Esophagus muscularis mucosa (tissue), 3 donors: ENCODE results near the gene FAM131C.

Source experiments
- CTCF ChIP-seq, 3 experiments: fragments of 200-600 bp in 2 of 3; fragments of 450-650 bp in 1 of 3; sonication (generic) in 2 of 3; IDR thresholded peaks; one replicate each; pipeline ENCODE4 v1.5.1; 2017 to 2019; ENCODE audit warnings: antibody characterized with exemption in 3 of 3, mild to moderate bottlenecking in 2 of 3, moderate library complexity in 1 of 3
- POLR2A ChIP-seq: fragments of 450-650 bp; IDR thresholded peaks from one replicate; pipeline ENCODE4 v1.6.1; 2017; ENCODE audit warnings: antibody characterized with exemption, moderate library complexity, mild to moderate bottlenecking, low read depth
- POLR2AphosphoS5 ChIP-seq, 2 donors: sonication (generic); formaldehyde crosslinking; IDR thresholded peaks; one replicate each; pipeline ENCODE4 v1.6.1; 2017; ENCODE audit warnings: antibody characterized with exemption in 2 of 2

DNA sequence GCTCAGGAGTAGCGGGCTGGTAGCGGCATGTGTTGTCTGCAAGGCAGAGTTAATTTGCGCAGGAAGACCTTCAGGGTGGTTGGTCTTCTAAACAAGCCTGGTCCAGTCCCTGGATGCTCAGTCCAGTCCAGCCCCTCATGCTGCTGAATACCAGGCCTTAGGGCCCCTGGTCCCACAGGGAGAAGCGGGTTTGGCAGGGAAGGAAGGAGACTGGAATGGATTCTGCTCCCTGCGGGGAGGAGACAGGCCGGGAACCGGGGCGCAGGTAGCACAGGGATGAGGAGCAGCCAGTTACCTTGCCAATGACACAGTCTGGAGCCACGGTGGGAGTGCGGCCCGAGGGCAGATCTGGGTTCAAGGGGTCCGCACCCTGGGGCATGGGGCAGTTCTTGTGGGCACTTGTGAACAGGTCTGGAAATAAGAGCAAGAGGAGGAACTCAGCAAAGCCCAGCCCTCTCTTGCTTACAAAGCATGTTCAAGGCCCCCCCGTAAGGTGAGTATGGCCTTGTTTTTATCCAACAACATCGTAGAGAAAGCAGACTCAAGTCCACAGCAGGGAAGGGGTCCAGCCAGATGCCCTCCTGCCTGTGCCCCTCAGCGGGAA lies 10.1 kb downstream of the FAM131C start:
- no peak for TF ChIP-seq CTCF (IDR thresholded peaks at IDR 0.05)
- TF ChIP-seq POLR2A = no peak
- no peak for TF ChIP-seq POLR2AphosphoS5 (IDR thresholded peaks at IDR 0.05)
